ENCODE results near the gene ZC3H4.

The ZC3H4 gene

GRCh38 chr19:47113850-47114651 is 475 bp upstream of the ZC3H4 start:
- TF ChIP-seq CTCF (IDR thresholded peaks at IDR 0.05; ENCODE audit: extremely low read depth, insufficient read depth, missing control alignments), result no peak
- in situ Hi-C loops (cut with MboI; ENCODE audit: low pct_unique_long_range_greater_than_20kb, low sequenced_read_pairs, unreplicated experiment), result no loop called here
- no peak for DNase-seq (ENCODE audit: low spot score)

- in situ Hi-C loops (cut with MboI; ENCODE audit: low pct_unique_long_range_greater_than_20kb, low sequenced_read_pairs, unreplicated experiment), result no loop called here
- DNase-seq (ENCODE audit: low spot score), result peak; percentile 80
- no peak for TF ChIP-seq CTCF (IDR thresholded peaks at IDR 0.05; ENCODE audit: extremely low read depth, insufficient read depth, missing control alignments)
Measured at GRCh38 chr19:47112166-47112996, 1.2 kb downstream of the ZC3H4 start.

GRCh38 chr19:47111682-47112165 is 1.9 kb downstream of the ZC3H4 start:
- TF ChIP-seq CTCF (IDR thresholded peaks at IDR 0.05; ENCODE audit: extremely low read depth, insufficient read depth, missing control alignments), result no peak
- DNase-seq (ENCODE audit: low spot score), result no peak
- in situ Hi-C loops (cut with MboI; ENCODE audit: low pct_unique_long_range_greater_than_20kb, low sequenced_read_pairs, unreplicated experiment), result no loop called here

- DNase-seq (ENCODE audit: low spot score), result no peak
- TF ChIP-seq CTCF (IDR thresholded peaks at IDR 0.05; ENCODE audit: extremely low read depth, insufficient read depth, missing control alignments), result no peak
- in situ Hi-C loops (cut with MboI; ENCODE audit: low pct_unique_long_range_greater_than_20kb, low sequenced_read_pairs, unreplicated experiment), result no loop called here
Measured at GRCh38 chr19:47111006-47111621, 2.5 kb downstream of the ZC3H4 start.

GRCh38 chr19:47110521-47111005 is 3.0 kb downstream of the ZC3H4 start:
- no peak for DNase-seq (ENCODE audit: low spot score)
- in situ Hi-C loops (cut with MboI; ENCODE audit: low pct_unique_long_range_greater_than_20kb, low sequenced_read_pairs, unreplicated experiment), result no loop called here
- TF ChIP-seq CTCF (IDR thresholded peaks at IDR 0.05; ENCODE audit: extremely low read depth, insufficient read depth, missing control alignments), result no peak
